HG03521 (cell line): ENCODE data around the gene ARF3.

ENCODE experiments used
- ATAC-seq: cut with Tn5 transposase; IDR thresholded peaks from one replicate; pipeline ENCODE4 v1.9.1; 2021; ENCODE audit warnings: mild to moderate bottlenecking, moderate library complexity; ENCODE audit not compliant: unreplicated experiment

Gene ARF3

DNA sequence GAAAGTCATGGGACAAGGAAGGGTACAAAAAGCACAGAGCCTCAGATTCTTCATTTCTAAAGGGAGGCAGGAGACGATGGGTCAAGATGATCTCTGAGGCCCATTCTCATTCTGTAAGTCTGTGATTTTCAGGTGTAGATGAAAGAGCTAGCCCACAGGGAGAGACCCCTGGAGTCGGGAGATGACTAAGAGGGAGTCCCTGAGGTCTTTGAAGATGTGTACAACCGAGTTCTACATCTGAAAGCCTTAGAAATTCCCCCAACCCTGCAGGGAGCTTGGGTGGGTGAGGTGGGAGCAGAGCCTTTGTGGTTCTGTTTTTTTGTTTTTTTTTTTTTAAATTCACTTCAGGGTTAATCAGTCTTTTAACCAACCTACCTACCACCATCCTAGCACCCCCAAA lies 11.2 kb upstream of the ARF3 start:
- no peak for ATAC-seq

DNA sequence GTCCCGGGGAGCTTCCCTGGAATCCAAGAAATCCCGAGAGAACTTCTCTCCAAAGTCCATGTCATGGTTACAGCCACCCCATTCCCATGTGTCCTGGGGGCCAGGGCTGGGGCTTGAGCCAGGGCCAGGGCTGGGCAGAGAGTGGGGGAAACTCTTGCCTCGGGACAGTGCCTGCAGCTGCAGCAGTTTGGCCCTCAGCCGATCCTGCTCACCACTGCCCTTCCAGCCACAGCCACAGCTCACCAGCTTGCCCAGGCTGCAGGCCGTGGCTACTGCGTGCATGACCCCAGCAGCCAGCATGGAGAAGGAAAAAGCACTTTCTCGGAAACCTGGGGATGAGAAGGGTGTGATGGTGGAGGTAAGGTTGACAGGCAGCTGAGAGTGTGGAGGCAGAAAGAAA lies 10.7 kb upstream of the ARF3 start:
- ATAC-seq = no peak

DNA sequence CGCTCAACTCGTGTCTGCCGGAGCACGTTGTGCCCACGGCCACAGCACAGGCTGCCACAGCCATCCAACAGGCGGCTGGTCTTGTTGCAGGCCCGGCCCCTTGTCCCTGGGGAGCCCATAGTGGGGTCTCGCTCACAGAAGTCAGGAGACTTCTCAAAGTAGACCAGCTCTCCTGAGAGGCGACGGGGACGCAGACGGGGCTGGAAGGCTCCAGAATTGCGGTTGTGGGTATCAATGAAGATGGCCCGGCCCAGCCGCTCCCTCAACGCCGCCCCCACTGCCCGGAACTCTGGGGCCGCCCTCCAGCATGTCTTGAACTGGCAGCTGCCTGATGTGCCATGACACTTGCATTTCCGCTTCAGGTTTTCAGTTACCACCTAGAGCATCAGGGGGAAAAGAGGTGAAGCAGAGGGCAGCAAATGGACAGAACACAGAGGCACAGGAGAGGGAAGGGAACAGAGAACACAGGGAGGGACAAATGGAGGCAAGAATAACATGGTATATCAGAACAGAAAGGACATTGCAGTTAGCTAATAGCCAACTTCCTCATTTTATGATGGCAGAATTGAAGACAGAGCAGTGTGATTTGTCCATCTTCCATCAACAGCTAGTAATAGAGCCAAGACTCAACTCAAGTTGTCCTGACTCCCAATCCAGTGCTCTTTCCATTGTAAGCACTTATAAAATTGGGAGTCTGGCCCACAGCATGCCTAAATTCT lies 9.0 kb upstream of the ARF3 start:
- no peak for ATAC-seq

GRCh38 chr12:48965298-48965838 lies 8.1 kb upstream of the ARF3 start:
- no peak for ATAC-seq

DNA sequence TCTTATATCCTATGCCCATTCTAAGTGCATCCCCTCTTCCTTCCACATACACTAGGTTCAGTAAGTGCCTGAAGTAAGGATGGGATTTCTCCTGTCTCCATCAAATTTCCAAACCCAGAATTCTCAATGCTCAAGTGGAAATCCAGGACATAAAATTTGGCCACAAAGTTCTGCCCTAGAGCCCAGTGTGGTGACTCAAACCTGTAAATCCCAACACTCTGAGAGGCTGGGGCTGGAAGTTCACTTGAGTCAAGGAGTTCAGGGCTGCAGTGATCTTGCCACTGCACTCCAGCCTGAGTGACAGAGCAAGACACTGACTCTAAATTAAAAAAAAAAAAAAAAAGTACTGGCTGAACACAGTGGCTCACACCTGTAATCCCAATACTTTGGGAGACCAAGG lies 4.5 kb upstream of the ARF3 start:
- no peak for ATAC-seq

DNA sequence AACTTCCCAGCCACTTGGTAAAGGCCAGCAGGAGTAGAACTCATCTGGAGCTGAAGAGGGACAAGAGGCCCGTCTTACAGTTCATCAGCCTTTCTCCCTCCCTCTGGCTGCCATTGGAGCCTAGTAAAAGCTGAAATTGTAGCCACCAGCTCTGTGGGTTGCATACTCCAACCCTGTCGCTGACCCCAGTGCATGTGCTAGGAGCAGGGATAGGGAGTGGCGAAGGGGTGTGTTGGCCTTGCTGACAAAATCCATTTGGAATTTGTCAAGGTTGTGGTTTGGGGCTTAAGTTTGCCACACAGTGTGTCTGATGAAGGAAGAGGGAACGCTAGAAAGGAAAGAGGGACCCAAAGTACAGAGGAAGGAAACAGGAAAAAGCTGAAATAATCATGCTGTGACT lies 4.0 kb upstream of the ARF3 start:
- ATAC-seq = no peak

- no peak for ATAC-seq
These were observed 3.5 kb upstream of the ARF3 start for GRCh38 chr12:48960834-48961233.

DNA sequence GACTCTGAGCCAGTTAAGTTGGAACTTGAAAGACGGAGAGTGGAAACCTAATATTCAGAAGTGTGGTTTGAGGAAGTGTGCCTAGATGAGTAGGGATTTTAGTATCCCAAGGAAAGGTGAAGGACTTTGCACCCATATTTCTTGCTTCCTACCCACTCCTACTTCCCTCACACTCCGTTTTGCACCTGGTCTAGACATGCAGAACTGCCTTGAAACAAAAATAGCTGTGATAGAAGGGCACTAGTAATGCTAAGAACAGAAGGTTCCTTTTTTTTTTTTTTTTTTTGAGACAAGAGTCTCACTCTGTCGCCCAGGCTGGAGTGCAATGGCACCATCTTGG lies 732 bp upstream of the ARF3 start:
- ATAC-seq = no peak

DNA sequence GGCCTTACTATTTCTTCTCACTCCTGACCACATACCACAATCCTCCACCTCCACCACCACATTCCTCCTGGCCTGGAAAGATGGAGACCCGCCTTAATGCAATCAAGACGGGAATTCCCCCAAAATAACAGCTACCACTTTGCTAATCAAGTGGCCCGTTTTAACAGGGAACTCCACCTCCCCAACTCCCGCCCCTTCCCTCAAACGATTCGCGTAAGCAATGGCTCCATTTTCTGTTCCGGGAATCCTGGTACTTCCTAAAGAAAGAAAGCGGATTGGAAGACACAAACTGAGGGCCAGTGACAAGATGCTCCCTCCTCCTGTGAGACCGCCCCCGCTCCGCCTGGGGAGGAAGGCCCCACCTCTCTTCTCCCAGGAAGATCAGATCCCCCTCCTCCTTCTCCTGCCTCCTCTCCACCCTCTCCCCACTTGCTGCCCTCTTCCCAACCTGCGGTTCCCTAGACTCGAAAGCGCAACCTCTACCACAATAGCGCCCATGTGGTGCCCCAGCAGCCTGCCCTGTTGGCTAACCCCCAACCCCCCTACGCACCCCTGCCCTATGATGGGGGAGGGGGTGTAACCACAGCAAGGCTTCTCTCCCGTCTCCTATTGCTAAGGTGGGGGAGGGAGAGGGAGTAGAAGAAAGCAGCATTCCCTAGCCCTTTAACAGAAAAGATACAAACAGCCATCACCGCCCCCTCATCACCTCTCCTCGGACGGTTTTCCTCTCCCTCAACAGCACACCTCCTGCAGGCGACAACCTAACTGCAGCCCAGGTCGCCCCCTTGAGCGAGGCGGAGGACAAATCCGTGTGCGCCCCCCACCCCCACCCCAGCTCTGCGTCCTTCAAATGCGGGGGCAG lies 777 bp downstream of the ARF3 start:
- ATAC-seq = no peak

DNA sequence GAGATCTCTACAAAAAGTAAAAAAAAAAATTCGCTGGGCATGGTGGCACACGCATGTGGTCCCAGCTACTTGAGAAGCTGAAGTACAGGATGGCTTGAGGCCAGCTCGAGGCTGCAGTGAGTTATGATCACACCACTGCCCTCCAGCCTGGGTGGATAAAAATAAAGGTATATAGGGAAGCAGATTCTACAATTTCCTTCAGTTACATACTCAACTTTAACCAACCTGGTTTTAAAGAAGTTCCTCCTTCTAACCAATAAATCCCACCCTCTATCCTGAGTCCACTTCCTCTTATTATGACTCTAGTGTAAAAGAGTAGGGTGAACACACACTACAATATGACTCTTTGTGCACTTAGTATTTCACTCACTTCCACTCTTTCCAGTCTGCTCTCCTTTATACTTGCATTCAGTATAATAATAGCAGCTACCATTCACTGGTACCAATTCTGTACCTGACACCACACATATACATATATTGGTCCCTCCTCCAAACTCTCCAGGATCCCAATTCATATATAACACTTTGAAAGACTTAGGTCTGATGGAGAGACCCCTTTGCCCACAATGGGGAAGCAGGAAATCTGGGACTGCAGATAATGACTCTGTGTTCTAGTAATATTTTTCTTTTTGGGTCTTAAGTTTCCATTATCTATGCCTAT lies 2.3 kb downstream of the ARF3 start:
- no peak for ATAC-seq

- no peak for ATAC-seq
These were observed 3.2 kb downstream of the ARF3 start for GRCh38 chr12:48954061-48954460.

DNA sequence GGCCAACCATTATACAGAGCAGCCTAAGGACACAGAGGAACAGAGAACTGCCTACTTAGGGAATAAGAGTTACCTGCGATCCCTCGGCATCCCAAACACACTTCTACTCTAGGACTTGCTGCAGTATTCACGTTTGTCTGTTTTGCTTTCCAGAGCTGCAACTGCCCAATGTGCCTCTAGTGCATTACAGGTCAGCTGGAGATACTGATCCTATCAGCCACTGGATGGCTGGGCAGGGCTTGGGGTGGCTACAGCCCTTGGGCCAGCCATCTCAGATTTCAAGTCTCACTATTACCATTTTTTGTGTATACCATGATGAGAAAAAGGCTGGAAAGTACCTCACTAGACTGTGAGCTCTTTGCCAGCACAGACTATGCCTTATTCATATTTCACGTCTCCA lies 4.6 kb downstream of the ARF3 start:
- no peak for ATAC-seq

GRCh38 chr12:48947727-48948126 lies 9.6 kb downstream of the ARF3 start:
- no peak for ATAC-seq

- ATAC-seq = no peak
These were observed 10.3 kb downstream of the ARF3 start for GRCh38 chr12:48946943-48947342.

DNA sequence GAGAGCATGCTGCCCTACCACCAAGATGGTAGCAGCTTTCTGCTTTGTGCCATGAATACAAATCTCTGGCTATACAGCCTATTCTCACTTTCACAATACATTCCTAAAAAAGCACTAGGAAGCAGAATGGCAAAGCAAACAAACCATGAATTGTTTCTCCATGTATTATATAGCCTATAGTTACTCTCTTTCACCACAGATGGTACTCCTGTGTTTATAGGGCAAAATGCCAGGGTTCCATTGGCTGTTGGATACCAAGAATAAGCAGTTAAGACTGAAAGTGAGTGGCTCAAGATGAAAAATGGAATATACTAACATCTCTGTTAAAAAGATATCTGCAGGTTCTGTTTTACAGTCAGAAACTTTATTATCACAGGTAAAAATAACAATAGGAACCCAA lies 11.1 kb downstream of the ARF3 start:
- no peak for ATAC-seq

DNA sequence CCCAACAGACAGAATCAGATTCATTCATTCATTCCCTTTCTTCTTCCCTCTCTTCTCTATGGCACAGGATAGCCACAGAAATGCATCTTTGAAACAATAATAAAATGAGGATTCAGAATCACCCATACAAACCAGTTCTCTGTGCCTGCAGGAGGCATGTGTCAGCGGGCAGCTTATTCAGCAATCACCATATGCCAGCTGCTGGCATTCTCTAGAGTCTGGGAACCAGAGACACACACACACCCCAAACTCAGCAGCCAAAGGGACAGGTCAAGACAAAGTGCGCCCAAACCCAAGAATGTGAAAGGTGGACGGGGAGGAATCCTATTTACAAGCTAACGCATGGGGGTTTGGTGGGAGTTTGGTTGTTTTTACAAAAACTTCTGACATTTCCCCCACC lies 14.1 kb downstream of the ARF3 start:
- ATAC-seq = no peak

DNA sequence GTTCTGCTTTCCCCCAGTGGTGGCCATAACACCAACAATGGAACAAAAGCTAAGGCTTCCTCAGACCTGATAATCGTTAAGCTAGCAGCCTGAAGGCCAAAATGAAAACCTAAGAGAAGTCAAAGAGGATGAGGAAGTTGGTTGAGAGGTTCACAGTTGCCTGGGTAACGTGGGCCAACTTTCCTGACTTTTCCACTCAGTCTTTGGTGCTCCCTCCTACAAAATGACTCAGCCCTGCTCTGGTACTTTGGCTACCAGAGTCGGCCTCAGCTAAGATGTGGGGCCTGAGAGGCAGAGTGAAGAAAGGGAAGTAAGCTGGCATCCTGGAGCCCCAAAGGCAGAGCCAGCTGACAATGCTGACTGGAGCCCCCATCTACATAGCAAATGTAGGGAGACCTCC lies 17.1 kb downstream of the ARF3 start:
- ATAC-seq = no peak

DNA sequence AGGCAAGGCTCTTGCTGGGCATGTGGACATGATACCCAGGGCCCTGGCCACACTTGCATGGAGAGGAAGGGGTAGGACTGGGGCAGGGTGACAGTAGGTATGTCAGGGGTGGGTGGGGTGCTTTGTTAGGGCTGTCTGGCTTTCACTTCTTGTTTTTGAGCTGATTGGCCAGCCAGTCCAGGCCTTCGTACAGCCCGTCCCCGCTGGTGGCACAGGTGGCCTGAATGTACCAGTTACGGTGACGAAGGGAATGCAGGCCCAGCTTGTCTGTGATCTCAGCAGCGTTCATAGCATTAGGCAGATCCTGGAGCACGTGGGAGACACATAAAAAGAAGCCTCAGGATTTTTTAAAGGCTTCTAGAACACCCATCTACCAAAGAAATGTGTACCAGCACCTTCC lies 18.5 kb downstream of the ARF3 start:
- ATAC-seq = no peak

- no peak for ATAC-seq
These were observed 20.1 kb downstream of the ARF3 start for GRCh38 chr12:48937170-48937569.

GRCh38 chr12:48936379-48936979 lies 20.8 kb downstream of the ARF3 start:
- ATAC-seq = no peak

- no peak for ATAC-seq
These were observed 23.0 kb downstream of the ARF3 start for GRCh38 chr12:48934312-48934706.
